K562 (cell line): ENCODE measurements around the gene ZNF853. TPM values are rescaled to one million over a fixed set of nuclear protein-coding genes. Genes with fewer than 3 reads are reported as not detected.

Experiments
- ATAC-seq: fragments of 200-7000 bp; cut with Tn5 transposase; 3 replicates; pipeline ENCODE4 v1.9.1; 2020; ENCODE audit warnings: moderate library complexity
- BruUV-seq: library from RNA; stranded (reverse); fragments of 400-500 nt; replicated peaks from 2 replicates; lab custom pipeline; 2021; lab: Mats Ljungman, UMichigan
- CTCF ChIA-PET: fragments of 300-600 bp; formaldehyde crosslinking; extraction: SDS; loops from one replicate; lab custom pipeline; 2021; ENCODE audit warnings: low intra/inter-chr PET ratio; lab: Yijun Ruan, JAX
- POLR2A ChIA-PET: fragments of 300-600, 350-650 bp; sonication (Branson Sonifier 250); formaldehyde crosslinking; extraction: SDS; loops from one replicate; lab custom pipeline; 2021; ENCODE audit warnings: antibody characterized with exemption, inconsistent platforms; lab: Yijun Ruan, JAX
- DNase-seq, 4 experiments: peaks; one replicate each; pipeline versions ENCODE4 v3.0.0 to v3.0.0-alpha.2; 2011 to 2018; ENCODE audit warnings: low spot score in 3 of 4, mixed read lengths in 3 of 4; ENCODE audit errors: extremely low read depth in 1 of 4
- FAIRE-seq: peaks from 2 replicates; lab custom pipeline; 2011; peaks lifted over from hg19 to GRCh38; lab: Jason Lieb, UNC
- H2AFZ ChIP-seq: 2 replicates; pipeline ENCODE4 v1.6.0; 2011; ENCODE audit warnings: low read depth, low read length, control low read depth, inconsistent platforms
- H3K27ac ChIP-seq: fragments of 200-600 bp; 3 replicates; pipeline ENCODE4 v1.8.0; 2011; ENCODE audit warnings: low read depth, mild to moderate bottlenecking, control low read depth, inconsistent platforms, low read length, moderate library complexity, mixed read lengths; ENCODE audit errors: extremely low read depth
- H3K27me3 ChIP-seq, 2 experiments: fragments of 300-600 bp in 1 of 2; 2 replicates in 1 of 2; 3 replicates in 1 of 2; pipeline versions ENCODE4 v1.6.0 to v1.8.0; 2011; ENCODE audit warnings: inconsistent platforms in 2 of 2, low read length in 2 of 2, mild to moderate bottlenecking in 1 of 2, mixed read lengths in 1 of 2, moderate library complexity in 1 of 2; ENCODE audit not compliant: control insufficient read depth in 2 of 2, insufficient read depth in 2 of 2
- H3K36me3 ChIP-seq: fragments of 300-600 bp; 3 replicates; pipeline ENCODE4 v1.8.0; 2011; ENCODE audit warnings: mild to moderate bottlenecking, low read length, inconsistent platforms; ENCODE audit not compliant: control insufficient read depth, insufficient read depth
- H3K4me1 ChIP-seq, 2 experiments: fragments of 200-600 bp in 1 of 2; replicated peaks in 1 of 2; 2 replicates in 1 of 2; 3 replicates in 1 of 2; pipeline versions ENCODE4 v1.5.1 to v1.8.0; 2011; ENCODE audit warnings: inconsistent platforms in 2 of 2, low read length in 2 of 2, mild to moderate bottlenecking in 1 of 2, mixed read lengths in 1 of 2, moderate library complexity in 1 of 2; ENCODE audit not compliant: control insufficient read depth in 2 of 2, insufficient read depth in 2 of 2
- H3K4me2 ChIP-seq: 2 replicates; pipeline ENCODE4 v1.6.1; 2011; ENCODE audit warnings: low read length, control low read depth, inconsistent platforms, mixed read lengths; ENCODE audit not compliant: insufficient read depth
- H3K4me3 ChIP-seq: fragments of 200-600 bp; sonication (generic), shearing (Covaris generic); 2 replicates; pipeline ENCODE4 v1.5.1; 2016; ENCODE audit warnings: control low read depth, inconsistent platforms
- H3K79me2 ChIP-seq: fragments of 200-600 bp; 3 replicates; pipeline ENCODE4 v1.8.0; 2011; ENCODE audit warnings: low read length, inconsistent platforms; ENCODE audit not compliant: control insufficient read depth, insufficient read depth
- H3K9ac ChIP-seq, 2 experiments: 2 replicates each; pipeline versions ENCODE4 v1.6.0 to v1.6.1; 2011; ENCODE audit warnings: low read depth in 2 of 2, low read length in 2 of 2, control low read depth in 1 of 2, inconsistent platforms in 1 of 2, mild to moderate bottlenecking in 1 of 2, mixed read lengths in 1 of 2; ENCODE audit not compliant: insufficient read depth in 1 of 2
- H3K9me1 ChIP-seq: one replicate; pipeline ENCODE4 v1.6.0; 2011; ENCODE audit warnings: inconsistent platforms, mild to moderate bottlenecking, low read length, moderate library complexity; ENCODE audit not compliant: control insufficient read depth, insufficient read depth
- H3K9me3 ChIP-seq: replicated peaks from 2 replicates; pipeline ENCODE4 v1.5.1; 2011; ENCODE audit warnings: low read depth, low read length, inconsistent platforms; ENCODE audit not compliant: control insufficient read depth, insufficient read depth
- H4K20me1 ChIP-seq: replicated peaks from 2 replicates; pipeline ENCODE4 v1.6.1; 2011; ENCODE audit warnings: low read length, inconsistent platforms, mixed read lengths; ENCODE audit not compliant: control insufficient read depth, insufficient read depth
- BMI1 ChIP-seq: fragments of 150-350 bp; IDR thresholded peaks from 2 replicates; pipeline ENCODE4 v1.6.1; 2014; ENCODE audit warnings: low read length
- CREM ChIP-seq: IDR thresholded peaks from 2 replicates; pipeline ENCODE4 v1.6.1; 2014; ENCODE audit warnings: antibody characterized with exemption, low read depth
- EHMT2 ChIP-seq: fragments of 450-650 bp; IDR thresholded peaks from 2 replicates; pipeline ENCODE4 v1.6.1; 2018; ENCODE audit warnings: antibody characterized with exemption
- LCOR ChIP-seq: sonication (generic); formaldehyde crosslinking; IDR thresholded peaks from 2 replicates; pipeline ENCODE4 v1.8.0; 2022; ENCODE audit warnings: mild to moderate bottlenecking, missing genetic modification reagents
- MCM3 ChIP-seq: fragments of 450-650 bp; IDR thresholded peaks from 2 replicates; pipeline ENCODE4 v1.6.1; 2016
- OTX1 ChIP-seq: fragments of 450-650 bp; formaldehyde crosslinking; IDR thresholded peaks from 2 replicates; pipeline ENCODE4 v1.4.0; 2022; ENCODE audit warnings: mild to moderate bottlenecking
- PCBP2 ChIP-seq: fragments of 200-400 bp; formaldehyde crosslinking; IDR thresholded peaks from 2 replicates; pipeline ENCODE4 v1.6.1; 2018; ENCODE audit warnings: low read length, low read depth, mild to moderate bottlenecking, moderate library complexity; ENCODE audit not compliant: poor library complexity, severe bottlenecking
- RB1 ChIP-seq: fragments of 450-650 bp; IDR thresholded peaks from 2 replicates; pipeline ENCODE4 v1.6.1; 2017; ENCODE audit warnings: low read depth, mild to moderate bottlenecking
- RCOR1 ChIP-seq, 2 experiments: IDR thresholded peaks; 2 replicates each; pipeline ENCODE4 v1.6.1; 2012; ENCODE audit warnings: low read depth in 2 of 2, low read length in 2 of 2, borderline replicate concordance in 1 of 2, improper control_type of control experiment in 1 of 2
- SUPT5H ChIP-seq: fragments of 450-650 bp; IDR thresholded peaks from 2 replicates; pipeline ENCODE4 v1.6.1; 2016
- ZNF232 ChIP-seq: sonication (generic); formaldehyde crosslinking; IDR thresholded peaks from 2 replicates; pipeline ENCODE4 v1.8.0; 2022; ENCODE audit warnings: mild to moderate bottlenecking, missing genetic modification reagents
- WGBS: fragments of 100-300 bp; shearing (Covaris generic); methylation state at CpG from one replicate; pipeline ENCODE4 v1.1.6; 2016; ENCODE audit warnings: low coverage, mixed read lengths; ENCODE audit not compliant: insufficient coverage; ENCODE audit errors: missing lambda C conversion rate; 5-methylcytosine and 5-hydroxymethylcytosine counted together
- in situ Hi-C: fragments of 300-500 bp; cut with MboI; formaldehyde crosslinking; loops from 4 replicates; pipeline ENCODE4 v1.15.0; 2018; ENCODE audit warnings: inconsistent platforms, mixed read lengths
- intact Hi-C: fragments of 100-400 bp; cut with micrococcal nuclease; formaldehyde crosslinking; loops from 2 replicates; pipeline ENCODE4 v1.14.2; 2022
- polyA plus RNA-seq, 8 experiments: library from polyadenylated mRNA; depleted of rRNA in 4 of 8; stranded (reverse) in 5 of 8; unstranded in 3 of 8; fragments of >200 nt; fragmentation: Nextera tagmentation in 2 of 8; fragmentation: Illumina TruSeq in 1 of 8; extraction: Ambion mirVana in 2 of 8; extraction: Trizol in 1 of 8; gene quantifications; 2 replicates each; pipeline versions ENCODE4 v1.2.1 to v1.2.3, GENCODE V29; 2011 to 2014; ENCODE audit warnings: inconsistent platforms in 1 of 8, missing spikeins in 1 of 8
- total RNA-seq, 7 experiments: library from RNA; depleted of rRNA in 6 of 7; stranded (reverse); fragments of >200 nt in 6 of 7; fragmentation: Illumina TruSeq in 2 of 7; extraction: Trizol in 2 of 7; gene quantifications; 2 replicates each; pipeline versions ENCODE4 v1.2.1 to v1.2.3, GENCODE V29; 2011 to 2021; ENCODE audit warnings: low replicate concordance in 1 of 7
- TF ChIP-seq, protein P1 (sequence below): fragments of 450-650 bp; IDR thresholded peaks from 2 replicates; pipeline ENCODE4 v1.6.1; 2016; ENCODE audit warnings: low read depth

ZNF853 gene
- total and polyA plus RNA-seq, 9 of the 15 experiments (the other 6 are each of a cell fraction or from before 2014, with no cell fraction given), result 0.03 TPM; not detected in 8

DNA sequence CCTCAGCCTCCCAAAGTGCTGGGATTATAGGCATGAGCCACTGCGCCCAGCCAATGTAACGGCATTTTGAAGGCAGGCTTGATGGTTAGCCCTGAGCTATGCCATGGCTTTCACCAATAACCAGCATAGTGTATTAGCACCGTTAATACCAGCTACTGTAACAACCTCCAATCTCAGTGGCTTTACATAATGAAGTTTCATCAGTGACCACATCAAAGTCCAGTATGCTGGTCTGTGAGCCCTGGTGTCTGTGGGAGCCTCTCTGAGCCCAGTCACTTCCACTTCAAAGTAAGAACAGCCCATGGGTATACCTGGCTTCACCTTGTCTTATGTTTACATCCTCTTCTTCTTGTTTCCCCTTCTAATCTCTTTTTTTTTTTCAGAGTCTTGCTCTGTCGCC lies 49.8 kb upstream of the ZNF853 start:
- H3K4me2 ChIP-seq, result no peak overlapping the region
- no peaks in the 10 kb centered on the region; a peak in 1 of 5 replicates for H3K4me1 ChIP-seq

DNA sequence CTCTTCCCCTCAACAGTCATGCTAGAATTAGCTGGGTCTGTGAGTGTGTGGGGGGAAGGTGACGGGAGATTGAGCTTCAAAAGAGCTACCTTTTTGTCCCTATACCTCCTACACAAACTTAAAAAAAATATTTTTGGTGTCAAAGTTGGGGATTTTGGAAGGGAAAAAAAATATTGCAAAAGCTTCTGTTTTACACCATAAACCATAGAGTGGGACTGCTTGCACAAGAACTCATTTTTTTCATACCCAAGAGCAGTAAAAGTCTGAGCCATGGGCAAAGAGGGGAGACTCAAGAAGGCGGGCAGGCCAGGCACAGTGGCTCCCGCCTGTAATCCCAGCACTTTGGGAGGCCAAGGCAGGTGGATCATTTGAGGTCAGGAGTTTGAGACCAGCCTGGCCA lies 47.5 kb upstream of the ZNF853 start:
- Histone ChIP-seq H3K9me3 (no peaks in the 10 kb centered on the region), H3K79me2 (no peaks in the 10 kb centered on the region), H3K4me3 (no peak overlapping the region), H4K20me1 (no peaks in the 10 kb centered on the region), H3K27ac (no peak overlapping the region), H2AFZ (no peak overlapping the region), H3K9me1 (no peaks in the 10 kb centered on the region), H3K36me3 (no peaks in the 10 kb centered on the region), H3K9ac (no peak overlapping the region), H3K4me1 (no peaks in the 10 kb centered on the region; a peak in 2 of 5 replicates), H3K4me2 (no peak overlapping the region), H3K27me3 (peaks cover 23 to 35% of the 10 kb centered on the region in 2 experiments; a peak in 4 of 5 replicates)
- DNase-seq (no peak), ATAC-seq (no peak), FAIRE-seq (no peak)
- in situ Hi-C loops (no loop called here), intact Hi-C loops (no loop called here)
- CTCF ChIA-PET, result no interaction called here
- no TSS peak for BruUV-seq
- WGBS, result 5% methylated on average over 3 of the region's 3 CpGs
- POLR2A ChIA-PET, result interaction anchor here (1.3 to 1.4 kb wide), 2 partner anchors 8 to 13 kb away, joined by 3 to 4 read pairs; no protein-coding TSS in a partner anchor
- TF ChIP-seq CREM, result no peak
- no peak for TF ChIP-seq MCM3
- TF ChIP-seq ZNF232, result no peak
- no peak for TF ChIP-seq EHMT2
- no peak for TF ChIP-seq SUPT5H
- no peak for TF ChIP-seq RCOR1 (IDR thresholded peaks at IDR 0.05; ENCODE audit: borderline replicate concordance in 1 of 2, low read depth in 2 of 2, low read length in 2 of 2)
- TF ChIP-seq, protein P1, sequence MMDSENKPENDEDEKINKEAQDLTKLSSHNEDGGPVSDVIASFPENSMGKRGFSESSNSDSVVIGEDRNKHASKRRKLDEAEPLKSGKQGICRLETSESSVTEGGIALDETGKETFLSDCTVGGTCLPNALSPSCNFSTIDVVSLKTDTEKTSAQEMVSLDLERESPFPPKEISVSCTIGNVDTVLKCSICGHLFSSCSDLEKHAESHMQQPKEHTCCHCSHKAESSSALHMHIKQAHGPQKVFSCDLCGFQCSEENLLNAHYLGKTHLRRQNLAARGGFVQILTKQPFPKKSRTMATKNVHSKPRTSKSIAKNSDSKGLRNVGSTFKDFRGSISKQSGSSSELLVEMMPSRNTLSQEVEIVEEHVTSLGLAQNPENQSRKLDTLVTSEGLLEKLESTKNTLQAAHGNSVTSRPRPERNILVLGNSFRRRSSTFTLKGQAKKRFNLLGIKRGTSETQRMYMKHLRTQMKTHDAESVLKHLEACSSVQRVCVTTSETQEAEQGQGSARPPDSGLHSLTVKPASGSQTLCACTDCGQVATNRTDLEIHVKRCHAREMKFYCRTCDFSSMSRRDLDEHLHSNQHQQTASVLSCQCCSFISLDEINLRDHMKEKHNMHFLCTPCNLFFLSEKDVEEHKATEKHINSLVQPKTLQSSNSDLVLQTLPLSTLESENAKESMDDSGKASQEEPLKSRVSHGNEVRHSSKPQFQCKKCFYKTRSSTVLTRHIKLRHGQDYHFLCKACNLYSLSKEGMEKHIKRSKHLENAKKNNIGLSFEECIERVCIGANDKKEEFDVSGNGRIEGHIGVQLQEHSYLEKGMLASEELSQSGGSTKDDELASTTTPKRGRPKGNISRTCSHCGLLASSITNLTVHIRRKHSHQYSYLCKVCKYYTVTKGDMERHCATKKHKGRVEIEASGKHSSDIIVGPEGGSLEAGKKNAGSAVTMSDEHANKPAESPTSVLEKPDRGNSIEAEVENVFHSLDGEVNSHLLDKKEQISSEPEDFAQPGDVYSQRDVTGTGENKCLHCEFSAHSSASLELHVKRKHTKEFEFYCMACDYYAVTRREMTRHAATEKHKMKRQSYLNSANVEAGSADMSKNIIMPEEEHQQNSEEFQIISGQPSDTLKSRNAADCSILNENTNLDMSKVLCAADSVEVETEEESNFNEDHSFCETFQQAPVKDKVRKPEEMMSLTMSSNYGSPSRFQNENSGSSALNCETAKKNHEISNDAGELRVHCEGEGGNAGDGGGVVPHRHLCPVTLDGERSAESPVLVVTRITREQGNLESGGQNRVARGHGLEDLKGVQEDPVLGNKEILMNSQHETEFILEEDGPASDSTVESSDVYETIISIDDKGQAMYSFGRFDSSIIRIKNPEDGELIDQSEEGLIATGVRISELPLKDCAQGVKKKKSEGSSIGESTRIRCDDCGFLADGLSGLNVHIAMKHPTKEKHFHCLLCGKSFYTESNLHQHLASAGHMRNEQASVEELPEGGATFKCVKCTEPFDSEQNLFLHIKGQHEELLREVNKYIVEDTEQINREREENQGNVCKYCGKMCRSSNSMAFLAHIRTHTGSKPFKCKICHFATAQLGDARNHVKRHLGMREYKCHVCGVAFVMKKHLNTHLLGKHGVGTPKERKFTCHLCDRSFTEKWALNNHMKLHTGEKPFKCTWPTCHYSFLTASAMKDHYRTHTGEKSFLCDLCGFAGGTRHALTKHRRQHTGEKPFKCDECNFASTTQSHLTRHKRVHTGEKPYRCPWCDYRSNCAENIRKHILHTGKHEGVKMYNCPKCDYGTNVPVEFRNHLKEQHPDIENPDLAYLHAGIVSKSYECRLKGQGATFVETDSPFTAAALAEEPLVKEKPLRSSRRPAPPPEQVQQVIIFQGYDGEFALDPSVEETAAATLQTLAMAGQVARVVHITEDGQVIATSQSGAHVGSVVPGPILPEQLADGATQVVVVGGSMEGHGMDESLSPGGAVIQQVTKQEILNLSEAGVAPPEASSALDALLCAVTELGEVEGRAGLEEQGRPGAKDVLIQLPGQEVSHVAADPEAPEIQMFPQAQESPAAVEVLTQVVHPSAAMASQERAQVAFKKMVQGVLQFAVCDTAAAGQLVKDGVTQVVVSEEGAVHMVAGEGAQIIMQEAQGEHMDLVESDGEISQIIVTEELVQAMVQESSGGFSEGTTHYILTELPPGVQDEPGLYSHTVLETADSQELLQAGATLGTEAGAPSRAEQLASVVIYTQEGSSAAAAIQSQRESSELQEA, result no peak

More for the DNA sequence above, 49.8 kb upstream of the ZNF853 start:
- Histone ChIP-seq H3K9me3 (no peaks in the 10 kb centered on the region), H3K9me1 (no peaks in the 10 kb centered on the region), H3K9ac (no peak overlapping the region), H3K27ac (no peak overlapping the region), H4K20me1 (no peaks in the 10 kb centered on the region), H3K79me2 (no peaks in the 10 kb centered on the region), H2AFZ (no peak overlapping the region), H3K27me3 (peaks cover 21 to 29% of the 10 kb centered on the region in 2 experiments; a peak in 4 of 5 replicates), H3K36me3 (no peaks in the 10 kb centered on the region), H3K4me3 (no peak overlapping the region)
- BruUV-seq, result no TSS peak
- ATAC-seq (no peak), FAIRE-seq (no peak), DNase-seq (no peak)
- POLR2A ChIA-PET, result interaction anchor here (0.8 kb wide), 2 partner anchors 11 to 25 kb away, joined by 3 read pairs; no protein-coding TSS in a partner anchor
- CTCF ChIA-PET, result no interaction called here
- intact Hi-C loops (no loop called here), in situ Hi-C loops (no loop called here)
- 15% methylated on average over 3 of the region's 4 CpGs for WGBS
- TF ChIP-seq LCOR (CRISPR knock-in tag) (no peak), BMI1 (no peak), PCBP2 (no peak), OTX1 (CRISPR knock-in tag) (no peak), RB1 (no peak)
